Measurements from ENCODE around the gene GPR18. TPM values are rescaled to one million over a fixed set of nuclear protein-coding genes. Genes with fewer than 3 reads are reported as not detected.
"Not testable (repeated sequence)": the region's sequence is repeated elsewhere in the genome, so short reads cannot be mapped to it uniquely, and the experiment has no call there.

The GPR18 gene
- total RNA-seq, 1 donor from 2014 or later = not detected

DNA sequence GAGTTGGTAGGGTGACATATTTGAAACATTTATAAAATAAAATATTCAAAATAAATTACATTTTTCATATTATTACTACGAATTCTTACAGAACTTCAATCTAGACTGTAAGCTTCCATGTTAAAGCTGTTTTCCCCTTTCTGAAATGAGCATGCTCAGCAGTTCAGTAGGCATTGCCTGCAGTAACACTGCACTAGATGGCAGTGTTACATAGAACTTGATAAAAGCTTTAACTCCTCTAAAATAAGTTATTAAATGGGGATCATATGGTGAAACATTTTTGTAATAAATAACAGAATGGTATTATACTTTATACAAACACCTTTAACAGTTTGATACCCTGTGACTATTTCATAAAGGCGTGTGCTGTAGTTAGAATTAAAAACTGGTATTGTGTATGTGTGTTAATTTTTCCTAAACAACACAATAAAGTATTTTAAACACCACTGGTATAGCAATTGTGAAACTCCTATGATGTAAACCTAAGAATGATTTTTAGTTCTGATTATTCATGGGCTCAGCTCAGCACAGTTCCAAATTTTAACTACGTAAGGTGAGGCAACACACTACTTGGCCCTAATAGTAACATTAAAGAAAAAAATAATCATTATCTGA, 11.6 kb upstream of the GPR18 start:
- DNase-seq (ENCODE audit: low spot score in 2 of 2) (no peak), FAIRE-seq (peak; percentile 54)

- FAIRE-seq (no peak), DNase-seq (ENCODE audit: low spot score in 2 of 2) (no peak)
Measured at GRCh38 chr13:99268822-99269221, 10.6 kb upstream of the GPR18 start.

DNA sequence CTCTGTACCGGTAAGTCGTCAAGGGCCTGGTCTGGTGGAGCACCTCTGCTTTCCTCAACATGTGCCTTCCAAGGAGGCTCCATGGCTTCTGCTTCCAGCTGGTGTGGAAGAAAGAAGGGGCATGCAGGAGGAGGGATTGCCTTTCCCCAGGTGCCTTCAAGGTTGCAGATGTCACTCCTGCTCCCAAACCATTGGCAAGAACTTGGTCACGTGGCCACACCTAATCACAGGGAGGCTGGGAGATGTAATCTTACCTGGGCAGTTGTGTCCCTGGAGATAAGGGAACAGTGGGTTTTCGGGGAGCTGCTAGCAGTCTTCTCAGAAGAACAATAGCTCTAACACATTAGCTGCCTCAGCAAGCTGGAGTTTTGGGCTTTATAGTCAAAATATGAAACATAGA, 9.7 kb upstream of the GPR18 start:
- DNase-seq (ENCODE audit: low spot score in 2 of 2) (no peak), FAIRE-seq (no peak)

GRCh38 chr13:99266827-99267226, 8.6 kb upstream of the GPR18 start:
- FAIRE-seq = no peak
- DNase-seq (ENCODE audit: low spot score in 2 of 2) = no peak

GRCh38 chr13:99265821-99266426, 7.7 kb upstream of the GPR18 start:
- peak in 1 of 2 donors; percentile 22 for DNase-seq (ENCODE audit: low spot score in 2 of 2)
- FAIRE-seq = peak; percentile 96

GRCh38 chr13:99265162-99265800, 7.1 kb upstream of the GPR18 start:
- no peak for DNase-seq (ENCODE audit: low spot score in 2 of 2)
- no peak for FAIRE-seq

GRCh38 chr13:99264051-99264450, 5.9 kb upstream of the GPR18 start:
- FAIRE-seq (no peak), DNase-seq (ENCODE audit: low spot score in 2 of 2) (no peak)

GRCh38 chr13:99263126-99263785, 5.1 kb upstream of the GPR18 start:
- no peak for FAIRE-seq
- DNase-seq (ENCODE audit: low spot score in 2 of 2) = no peak

DNA sequence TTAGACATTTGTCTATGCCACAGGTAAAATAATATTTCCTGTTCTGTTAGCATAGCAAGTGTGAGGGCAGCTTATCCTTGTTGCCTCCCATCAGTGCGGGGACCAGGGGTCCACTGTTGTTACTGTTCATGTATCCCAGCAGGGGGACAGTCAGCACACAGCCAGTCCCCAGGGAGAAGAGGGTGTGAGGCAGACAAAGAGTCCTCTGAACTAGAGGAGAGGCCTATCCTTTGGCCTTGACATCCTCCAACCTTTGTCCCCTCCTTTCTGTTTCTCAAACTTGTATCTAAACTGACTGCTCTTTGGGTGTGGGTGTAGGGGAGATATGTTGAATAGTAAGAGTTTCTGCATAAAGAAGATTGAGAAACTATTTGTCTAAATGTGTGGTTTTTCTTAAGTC, 2.9 kb upstream of the GPR18 start:
- DNase-seq (ENCODE audit: low spot score in 2 of 2) (no peak), FAIRE-seq (no peak)

DNA sequence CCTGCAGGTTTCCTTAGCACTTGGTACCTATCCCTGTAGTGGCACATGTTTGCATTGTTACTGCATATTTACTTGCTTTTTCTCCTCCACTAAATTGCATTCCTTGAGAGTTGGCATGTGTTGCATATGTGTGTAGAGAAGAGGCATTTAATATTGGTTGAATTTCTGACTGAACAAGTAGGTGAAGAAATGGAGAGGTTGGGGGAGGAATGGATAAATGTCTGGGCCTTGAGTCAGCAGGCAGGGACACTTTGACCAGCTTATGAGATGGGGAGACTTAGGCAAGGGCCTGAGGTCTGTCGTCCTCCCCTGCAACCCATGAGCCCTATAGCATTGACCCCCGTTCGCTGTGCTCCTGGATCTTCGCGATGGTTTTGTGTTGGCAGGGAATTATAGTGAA, 2.0 kb upstream of the GPR18 start:
- FAIRE-seq (no peak), DNase-seq (ENCODE audit: low spot score in 2 of 2) (no peak)

DNA sequence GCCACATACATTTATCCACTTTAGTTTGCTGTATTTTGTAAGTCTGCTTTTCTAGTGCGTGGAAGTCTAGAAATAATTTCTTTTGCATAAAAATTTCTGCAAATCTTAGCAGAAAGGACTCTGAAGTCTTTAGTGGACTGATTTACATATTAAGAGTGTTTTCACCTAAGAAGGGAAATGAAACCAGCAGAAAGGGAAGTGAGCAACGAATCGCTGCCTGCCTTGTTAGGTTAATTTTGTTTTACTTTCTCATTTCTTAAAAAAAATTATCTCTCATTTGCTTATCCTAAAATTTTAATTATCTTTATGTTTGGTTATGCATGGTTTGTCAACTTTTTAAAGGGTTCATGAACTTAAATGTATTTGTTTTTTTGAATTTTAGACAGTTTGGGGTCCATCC, 767 bp upstream of the GPR18 start:
- DNase-seq (ENCODE audit: low spot score in 2 of 2) (no peak), FAIRE-seq (no peak)

DNA sequence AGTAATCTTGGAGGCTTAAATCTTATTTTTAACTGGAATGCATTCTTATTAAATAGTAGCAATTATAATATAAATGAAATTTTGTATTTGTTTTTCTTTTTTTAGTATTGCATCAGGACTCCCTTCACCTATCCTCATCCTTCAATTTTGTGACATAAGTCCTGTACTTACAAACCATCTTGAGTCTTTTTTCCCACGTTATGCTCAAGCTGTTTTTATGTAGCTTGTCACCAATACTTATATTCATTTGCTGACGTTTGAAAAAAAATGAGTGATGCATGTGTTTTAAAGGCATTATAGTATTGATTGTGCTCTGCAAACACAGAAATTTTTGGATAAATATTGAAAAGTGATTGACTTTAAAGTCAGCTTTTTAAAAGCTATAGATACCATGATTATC, 888 bp downstream of the GPR18 start:
- DNase-seq (ENCODE audit: low spot score in 2 of 2) (no peak), FAIRE-seq (no peak)

GRCh38 chr13:99256709-99257108, 1.5 kb downstream of the GPR18 start:
- no peak for FAIRE-seq
- no peak for DNase-seq (ENCODE audit: low spot score in 2 of 2)

- FAIRE-seq (no peak), DNase-seq (ENCODE audit: low spot score in 2 of 2) (no peak)
Measured at GRCh38 chr13:99256283-99256682, 1.9 kb downstream of the GPR18 start.

GRCh38 chr13:99255271-99255670, 2.9 kb downstream of the GPR18 start:
- FAIRE-seq = no peak
- no peak for DNase-seq (ENCODE audit: low spot score in 2 of 2)

- DNase-seq (ENCODE audit: low spot score in 2 of 2) (no peak), FAIRE-seq (no peak)
Measured at GRCh38 chr13:99254830-99255229, 3.3 kb downstream of the GPR18 start.

- FAIRE-seq (no peak), DNase-seq (ENCODE audit: low spot score in 2 of 2) (no peak)
Measured at GRCh38 chr13:99251921-99252320, 6.3 kb downstream of the GPR18 start.

DNA sequence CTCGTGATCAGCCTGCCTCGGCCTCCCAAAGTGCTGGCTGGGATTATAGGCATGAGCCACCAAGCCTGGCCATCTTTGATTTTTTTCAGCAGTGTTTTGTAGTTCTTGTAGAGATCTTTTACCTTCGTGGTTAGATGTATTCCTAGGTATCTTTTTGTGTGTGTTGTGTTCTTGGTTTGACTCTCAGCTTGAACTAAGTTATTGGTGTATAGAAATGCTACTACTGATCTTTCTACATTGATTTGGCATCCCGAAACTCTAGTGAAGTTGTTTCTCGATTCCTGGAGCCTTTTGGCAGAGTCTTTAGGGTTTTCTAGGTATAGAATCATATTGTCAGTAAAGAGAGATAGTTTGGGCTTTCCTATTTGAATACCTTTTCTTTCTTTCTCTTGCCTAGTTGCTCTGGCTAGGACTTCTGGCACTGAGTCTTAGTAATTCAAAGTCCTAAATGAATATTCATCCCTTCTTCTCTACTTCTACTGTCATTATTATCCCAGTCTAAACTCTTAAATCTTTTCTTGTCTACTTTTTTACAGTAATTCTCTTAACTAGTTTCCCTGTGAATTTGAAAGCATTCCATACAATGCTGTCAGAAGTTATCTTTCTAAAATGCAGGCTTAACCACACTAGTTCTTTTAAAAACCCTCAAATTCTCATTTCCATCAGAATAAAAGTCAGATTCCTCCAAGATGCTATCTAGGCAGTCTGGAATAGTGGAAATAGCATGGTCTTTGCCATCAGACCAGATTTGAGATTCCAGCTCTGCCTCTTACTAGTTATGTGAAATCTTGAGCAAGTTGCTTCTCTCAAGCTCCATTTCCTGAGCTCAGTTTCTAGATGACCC, 7.0 kb downstream of the GPR18 start:
- DNase-seq (ENCODE audit: low spot score in 2 of 2) = no peak
- FAIRE-seq = no peak

- DNase-seq (ENCODE audit: low spot score in 2 of 2); FAIRE-seq: not testable (repeated sequence)
Measured at GRCh38 chr13:99249606-99250005, 8.6 kb downstream of the GPR18 start.

DNA sequence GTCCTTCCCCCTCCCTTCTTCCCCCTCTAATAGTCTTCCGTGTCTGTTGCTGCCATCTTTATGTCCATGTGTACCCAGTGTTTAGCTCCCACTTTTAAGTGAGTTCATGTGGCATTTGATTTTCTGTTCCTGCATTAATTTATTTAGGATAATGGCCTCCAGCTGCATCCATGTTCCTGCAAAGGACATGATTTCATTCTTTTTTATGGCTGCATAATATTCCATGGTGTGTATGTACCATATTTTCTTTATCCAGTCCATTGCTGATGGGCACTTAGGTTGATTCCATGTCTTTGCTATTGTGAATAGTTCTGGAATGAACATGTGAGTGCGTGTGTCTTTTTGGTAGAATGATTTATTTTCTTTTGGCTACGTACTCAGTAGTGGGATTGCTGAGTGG, 9.0 kb downstream of the GPR18 start:
- DNase-seq (ENCODE audit: low spot score in 2 of 2); FAIRE-seq: not testable (repeated sequence)

- FAIRE-seq (no peak), DNase-seq (ENCODE audit: low spot score in 2 of 2) (no peak)
Measured at GRCh38 chr13:99246100-99246499, 12.1 kb downstream of the GPR18 start.

Measured in frontal cortex (tissue), 4 donors.